RWPE1 (cell line): ENCODE measurements around the gene IER3IP1.

Experiments
- CTCF ChIA-PET: fragments of 350-600 bp; sonication (Branson Sonifier 250); formaldehyde crosslinking; extraction: SDS; loops from one replicate; lab custom pipeline; 2021; lab: Yijun Ruan, JAX
- POLR2A ChIA-PET: fragments of 400-600 bp; formaldehyde crosslinking; extraction: SDS; loops from one replicate; lab custom pipeline; 2020; ENCODE audit warnings: antibody characterized with exemption; ENCODE audit not compliant: low non-redundant PET; lab: Yijun Ruan, JAX
- DNase-seq: peaks from one replicate; pipeline ENCODE4 v3.0.0; 2012; ENCODE audit warnings: low spot score
- H3K27ac ChIP-seq: fragments of 450-650 bp; 2 replicates; pipeline ENCODE4 v1.5.1; 2017
- TF ChIP-seq, protein P1 (sequence below): fragments of 450-650 bp; conservative IDR thresholded peaks from 2 replicates; pipeline ENCODE4 v1.5.1; 2017; ENCODE audit warnings: low read depth, mild to moderate bottlenecking

IER3IP1 gene

DNA sequence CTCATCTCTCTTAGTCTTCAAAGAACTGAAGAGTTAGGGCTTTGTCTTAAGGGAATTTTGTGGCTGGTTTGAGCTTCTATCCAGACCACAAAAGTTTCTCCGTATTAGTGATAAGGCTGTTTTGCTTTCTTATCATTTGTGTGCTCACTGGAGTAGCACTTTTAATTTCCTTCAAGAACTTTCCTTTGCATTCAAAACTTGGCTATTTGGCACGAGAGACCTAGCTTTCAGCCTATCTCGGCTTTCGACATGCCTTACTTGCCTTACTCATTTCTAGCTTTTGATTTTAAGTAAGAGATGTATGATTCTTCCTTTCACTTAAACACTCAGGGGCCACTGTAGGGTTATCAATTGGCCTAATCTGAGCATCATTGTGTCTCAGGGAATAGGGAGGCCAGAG lies 55.7 kb downstream of the IER3IP1 start:
- ChIA-PET CTCF (interaction anchor here (0.6 to 1.5 kb wide), 3 partner anchors 12 to 636 kb away, joined by 3 to 5 read pairs (median 3); no protein-coding TSS in a partner anchor), POLR2A (no interaction called here)
- H3K27ac ChIP-seq: no peak overlapping the region
- TF ChIP-seq, protein P1, sequence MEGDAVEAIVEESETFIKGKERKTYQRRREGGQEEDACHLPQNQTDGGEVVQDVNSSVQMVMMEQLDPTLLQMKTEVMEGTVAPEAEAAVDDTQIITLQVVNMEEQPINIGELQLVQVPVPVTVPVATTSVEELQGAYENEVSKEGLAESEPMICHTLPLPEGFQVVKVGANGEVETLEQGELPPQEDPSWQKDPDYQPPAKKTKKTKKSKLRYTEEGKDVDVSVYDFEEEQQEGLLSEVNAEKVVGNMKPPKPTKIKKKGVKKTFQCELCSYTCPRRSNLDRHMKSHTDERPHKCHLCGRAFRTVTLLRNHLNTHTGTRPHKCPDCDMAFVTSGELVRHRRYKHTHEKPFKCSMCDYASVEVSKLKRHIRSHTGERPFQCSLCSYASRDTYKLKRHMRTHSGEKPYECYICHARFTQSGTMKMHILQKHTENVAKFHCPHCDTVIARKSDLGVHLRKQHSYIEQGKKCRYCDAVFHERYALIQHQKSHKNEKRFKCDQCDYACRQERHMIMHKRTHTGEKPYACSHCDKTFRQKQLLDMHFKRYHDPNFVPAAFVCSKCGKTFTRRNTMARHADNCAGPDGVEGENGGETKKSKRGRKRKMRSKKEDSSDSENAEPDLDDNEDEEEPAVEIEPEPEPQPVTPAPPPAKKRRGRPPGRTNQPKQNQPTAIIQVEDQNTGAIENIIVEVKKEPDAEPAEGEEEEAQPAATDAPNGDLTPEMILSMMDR: no peak
- no peak for DNase-seq

DNA sequence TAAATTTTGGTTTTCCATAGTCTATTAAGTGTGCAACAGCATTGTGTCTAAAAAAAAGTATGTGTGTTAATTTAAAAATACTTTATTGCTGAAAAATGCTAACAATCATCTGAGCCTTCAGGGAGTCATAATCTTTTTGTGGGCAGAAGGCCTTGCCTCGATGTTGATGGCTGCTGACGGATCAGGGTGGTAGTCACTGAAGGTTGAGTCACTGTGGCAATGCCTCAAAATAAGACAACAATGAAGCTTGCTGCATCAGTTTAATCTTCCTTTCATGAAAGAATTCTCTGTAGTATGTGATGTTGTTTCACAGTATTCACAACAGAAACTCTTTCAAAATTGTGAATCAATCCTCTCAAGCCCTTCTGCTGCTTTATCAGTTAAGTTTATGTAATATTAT lies 57.2 kb downstream of the IER3IP1 start:
- DNase-seq: no peak
- TF ChIP-seq, protein P1: no peak
- H3K27ac ChIP-seq: no peak overlapping the region
- CTCF ChIA-PET: interaction anchor here (1.5 kb wide), 1 partner anchor 637 kb away, joined by 3 read pairs; no protein-coding TSS in a partner anchor
- POLR2A ChIA-PET: no interaction called here

DNA sequence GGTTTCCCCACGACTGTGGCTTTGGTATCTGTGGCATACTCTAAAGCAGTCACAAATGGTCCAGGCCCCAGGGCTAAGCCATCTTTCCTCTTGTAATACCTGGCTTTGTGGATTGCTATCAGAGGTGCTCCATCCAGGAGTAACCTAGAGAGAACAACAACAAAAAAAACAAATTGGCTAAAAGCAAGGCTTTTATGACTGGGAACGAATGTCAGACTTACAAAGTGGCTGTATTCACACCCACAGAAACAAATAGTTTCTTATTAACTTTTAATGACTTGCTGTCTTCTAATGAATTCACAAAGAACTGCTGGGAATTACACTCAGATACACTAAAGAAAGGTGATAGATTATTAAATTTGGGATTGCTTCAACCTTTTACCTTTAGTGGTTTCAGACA lies 61.0 kb downstream of the IER3IP1 start:
- TF ChIP-seq, protein P1: no peak
- ChIA-PET POLR2A (no interaction called here), CTCF (no interaction called here)
- no peak overlapping the region for H3K27ac ChIP-seq
- no peak for DNase-seq

DNA sequence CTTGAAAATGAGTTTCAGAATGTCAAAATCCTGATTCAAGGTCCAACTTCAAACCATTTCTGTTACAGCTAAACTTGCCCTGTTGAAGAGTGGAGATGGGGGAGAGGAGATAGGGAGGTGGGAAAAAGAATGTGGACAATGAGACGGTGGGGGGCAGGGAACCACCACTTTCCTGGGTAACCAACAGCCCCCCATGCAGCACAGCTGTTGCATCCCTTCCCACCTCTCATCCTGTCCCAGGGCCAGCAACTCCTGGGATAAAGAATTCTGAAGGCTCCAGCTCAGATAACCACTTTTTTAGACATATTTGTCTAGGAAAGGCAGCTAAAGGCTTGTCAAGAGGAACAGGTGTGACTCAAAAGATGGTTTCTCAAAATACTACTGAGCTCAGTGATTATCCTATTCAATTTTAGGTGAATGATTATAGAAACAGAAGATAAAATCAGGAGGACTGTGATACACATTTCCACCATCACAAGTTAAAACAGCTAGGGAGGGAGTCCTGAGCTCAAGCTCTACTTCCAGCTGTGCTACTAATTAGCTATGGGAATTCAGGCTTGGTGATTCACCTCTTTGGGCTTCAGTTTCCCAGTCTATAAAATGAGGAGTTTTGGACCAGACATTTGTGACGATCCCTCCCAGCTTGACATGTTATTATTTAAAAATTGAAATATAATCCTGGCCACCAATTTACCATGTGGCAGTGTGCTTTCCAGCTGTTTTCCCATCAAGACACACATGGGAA lies 62.2 kb downstream of the IER3IP1 start:
- ChIA-PET POLR2A (no interaction called here), CTCF (no interaction called here)
- H3K27ac ChIP-seq: no peak overlapping the region
- DNase-seq: no peak
- TF ChIP-seq, protein P1: no peak

DNA sequence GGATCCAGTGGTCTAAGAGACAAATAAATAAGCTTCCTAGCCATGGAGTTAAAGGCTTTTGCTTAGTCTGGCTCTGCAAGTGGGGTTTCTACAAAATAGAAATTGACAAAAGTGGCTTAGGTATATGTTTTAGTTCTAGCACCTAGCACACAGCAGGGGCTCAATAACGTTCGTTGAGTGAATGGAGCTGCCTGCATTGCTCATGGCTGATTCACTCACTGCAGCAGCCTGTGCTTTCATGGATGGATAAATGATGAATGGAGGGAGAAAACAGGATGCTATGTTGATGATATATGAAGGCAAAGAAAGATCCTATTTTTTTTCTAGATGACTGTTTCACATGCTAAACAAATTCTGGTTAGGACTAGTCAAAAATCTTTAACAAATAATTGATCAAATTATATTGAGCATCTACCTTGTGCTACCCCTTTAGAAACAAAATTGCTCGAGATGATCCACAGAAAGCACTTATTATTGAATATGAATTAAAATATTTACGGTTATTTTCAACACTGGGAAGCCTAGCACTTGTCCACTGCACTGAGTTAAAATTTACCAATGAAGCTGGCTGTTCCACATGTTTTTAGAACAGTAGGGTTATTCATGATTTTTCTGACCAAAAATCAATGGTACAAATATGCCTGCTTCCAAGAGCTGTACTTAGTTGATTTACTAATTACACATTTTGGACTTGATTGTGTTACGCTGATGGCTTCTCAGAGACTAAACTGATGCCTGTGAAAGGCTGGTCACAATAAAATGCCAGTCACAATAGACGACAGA lies 65.5 kb downstream of the IER3IP1 start:
- H3K27ac ChIP-seq: no peak overlapping the region
- ChIA-PET CTCF (no interaction called here), POLR2A (no interaction called here)
- no peak for DNase-seq
- TF ChIP-seq, protein P1: no peak

DNA sequence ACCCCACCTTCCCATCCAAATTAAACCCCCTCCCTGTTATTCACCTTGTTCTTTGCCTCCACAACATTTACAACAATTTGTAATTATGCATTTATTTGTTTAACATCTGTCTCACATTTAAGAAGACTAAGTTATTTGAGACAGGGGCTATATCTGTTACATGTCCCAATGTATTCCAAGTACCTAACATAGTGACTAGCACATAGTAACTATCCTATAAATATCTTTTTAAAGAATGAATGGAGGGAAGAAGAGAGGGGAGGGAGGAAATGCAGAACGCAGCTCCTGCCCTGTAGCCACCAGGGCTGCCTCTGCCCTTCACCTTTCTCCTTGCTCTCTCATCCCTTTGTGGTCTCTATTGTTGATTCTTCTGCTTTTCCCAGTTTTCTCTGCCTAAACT lies 66.4 kb downstream of the IER3IP1 start:
- CTCF ChIA-PET: no interaction called here
- no peak overlapping the region for H3K27ac ChIP-seq
- POLR2A ChIA-PET: no interaction called here
- no peak for DNase-seq
- TF ChIP-seq, protein P1: no peak
